HEK293 (cell line): Measurements from ENCODE around the gene LDLRAD4.

Experiments
- CTCF ChIA-PET: fragments of 350-600 bp; formaldehyde crosslinking; extraction: SDS; loops from one replicate; lab custom pipeline; 2021; ENCODE audit warnings: antibody characterized with exemption; lab: Yijun Ruan, JAX
- POLR2A ChIA-PET: fragments of 300-600 bp; formaldehyde crosslinking; extraction: SDS; loops from one replicate; lab custom pipeline; 2020; ENCODE audit warnings: antibody characterized with exemption, inconsistent platforms; lab: Yijun Ruan, JAX
- H3K27ac ChIP-seq: fragments of 200-500 bp; sonication (Bioruptor generic); 2 replicates; pipeline ENCODE4 v1.5.1; 2014; ENCODE audit warnings: low read depth, low read length, control low read depth, inconsistent platforms; ENCODE audit errors: extremely low read depth
- H3K36me3 ChIP-seq, 2 experiments: fragments of 200-500 bp in 1 of 2; sonication (Bioruptor generic) in 1 of 2; 1 replicate in 1 of 2; 2 replicates in 1 of 2; pipeline ENCODE4 v1.5.1; 2014 to 2017; ENCODE audit warnings: inconsistent platforms in 2 of 2, low read length in 2 of 2; ENCODE audit not compliant: control insufficient read depth in 2 of 2, insufficient read depth in 1 of 2
- H3K4me1 ChIP-seq: fragments of 200-500 bp; sonication (Bioruptor generic); 2 replicates; pipeline ENCODE4 v1.5.1; 2014; ENCODE audit warnings: mild to moderate bottlenecking, low read length, inconsistent platforms; ENCODE audit not compliant: control insufficient read depth, insufficient read depth
- H3K4me3 ChIP-seq: 2 replicates; pipeline ENCODE4 v1.5.1; 2011; ENCODE audit warnings: low read depth, mild to moderate bottlenecking, control low read depth, low read length, moderate library complexity
- H3K9me3 ChIP-seq: fragments of 200-500 bp; sonication (Bioruptor generic); 2 replicates; pipeline ENCODE4 v1.5.1; 2014; ENCODE audit warnings: low read depth, low read length, inconsistent platforms; ENCODE audit not compliant: control insufficient read depth, insufficient read depth
- GLIS1 ChIP-seq: fragments of 450-650 bp; formaldehyde crosslinking; IDR thresholded peaks from 2 replicates; pipeline ENCODE4 v1.5.1; 2016; ENCODE audit warnings: missing biosample characterization, missing genetic modification characterization
- HOXD13 ChIP-seq: sonication (generic); formaldehyde crosslinking; IDR thresholded peaks from 2 replicates; pipeline ENCODE4 v1.8.0; 2022; ENCODE audit warnings: missing genetic modification reagents, borderline replicate concordance
- KLF8 ChIP-seq: fragments of 450-650 bp; formaldehyde crosslinking; IDR thresholded peaks from 2 replicates; pipeline ENCODE4 v1.5.1; 2016; ENCODE audit warnings: missing biosample characterization, missing genetic modification characterization
- MEIS1 ChIP-seq: sonication (generic); formaldehyde crosslinking; IDR thresholded peaks from 2 replicates; pipeline ENCODE4 v1.8.1; 2022; ENCODE audit warnings: missing genetic modification reagents, mild to moderate bottlenecking, borderline replicate concordance
- TRIM28 ChIP-seq: IDR thresholded peaks from 2 replicates; pipeline ENCODE4 v1.6.1; 2011; ENCODE audit warnings: low read length, control low read depth, borderline replicate concordance
- ZNF169 ChIP-seq: fragments of 450-650 bp; formaldehyde crosslinking; IDR thresholded peaks from 2 replicates; pipeline ENCODE4 v1.5.1; 2016; ENCODE audit warnings: missing biosample characterization, missing genetic modification characterization
- ZNF184 ChIP-seq: fragments of 450-650 bp; IDR thresholded peaks from 2 replicates; pipeline ENCODE4 v1.5.1; 2018; ENCODE audit warnings: missing biosample characterization, mild to moderate bottlenecking, missing genetic modification characterization
- ZNF23 ChIP-seq: fragments of 450-650 bp; formaldehyde crosslinking; IDR thresholded peaks from 2 replicates; pipeline ENCODE4 v1.5.1; 2016; ENCODE audit warnings: missing biosample characterization, missing genetic modification characterization, borderline replicate concordance
- ZNF239 ChIP-seq: fragments of 450-650 bp; formaldehyde crosslinking; IDR thresholded peaks from 2 replicates; pipeline ENCODE4 v1.5.1; 2016; ENCODE audit warnings: missing biosample characterization, missing genetic modification characterization
- ZNF24 ChIP-seq: fragments of 450-650 bp; formaldehyde crosslinking; IDR thresholded peaks from 2 replicates; pipeline ENCODE4 v1.5.1; 2016; ENCODE audit warnings: missing biosample characterization, missing genetic modification characterization
- ZNF433 ChIP-seq: fragments of 450-650 bp; formaldehyde crosslinking; IDR thresholded peaks from 2 replicates; pipeline ENCODE4 v1.5.1; 2016; ENCODE audit warnings: missing biosample characterization, missing genetic modification characterization, low read depth
- ZNF473 ChIP-seq: fragments of 450-650 bp; formaldehyde crosslinking; IDR thresholded peaks from 2 replicates; pipeline ENCODE4 v1.5.1; 2017; ENCODE audit warnings: missing biosample characterization, missing genetic modification characterization
- ZNF48 ChIP-seq: fragments of 450-650 bp; formaldehyde crosslinking; IDR thresholded peaks from 2 replicates; pipeline ENCODE4 v1.5.1; 2016; ENCODE audit warnings: missing biosample characterization, missing genetic modification characterization
- ZNF501 ChIP-seq: fragments of 450-650 bp; formaldehyde crosslinking; IDR thresholded peaks from 2 replicates; pipeline ENCODE4 v1.5.1; 2016; ENCODE audit warnings: missing biosample characterization, missing genetic modification characterization
- ZNF529 ChIP-seq: fragments of 450-650 bp; formaldehyde crosslinking; IDR thresholded peaks from 2 replicates; pipeline ENCODE4 v1.5.1; 2017; ENCODE audit warnings: missing genetic modification characterization, missing biosample characterization; ENCODE audit not compliant: insufficient replicate concordance
- ZNF677 ChIP-seq: fragments of 450-650 bp; IDR thresholded peaks from 2 replicates; pipeline ENCODE4 v1.5.0; 2018; ENCODE audit warnings: missing biosample characterization, mild to moderate bottlenecking, missing genetic modification characterization, moderate library complexity
- ZNF791 ChIP-seq: fragments of 450-650 bp; formaldehyde crosslinking; IDR thresholded peaks from 2 replicates; pipeline ENCODE4 v1.5.1; 2016; ENCODE audit warnings: missing biosample characterization, missing genetic modification characterization
- ZNF830 ChIP-seq: fragments of 450-650 bp; IDR thresholded peaks from 2 replicates; pipeline ENCODE4 v1.5.0; 2018; ENCODE audit warnings: missing biosample characterization, missing genetic modification characterization, low read depth, mild to moderate bottlenecking, moderate library complexity
- TF ChIP-seq, protein P1 (sequence below): fragments of 450-650 bp; IDR thresholded peaks from 2 replicates; pipeline ENCODE4 v1.5.1; 2018; ENCODE audit warnings: missing biosample characterization, mild to moderate bottlenecking, missing genetic modification characterization
- TF ChIP-seq, protein P2 (sequence below): fragments of 450-650 bp; IDR thresholded peaks from 2 replicates; pipeline ENCODE4 v1.5.1; 2018; ENCODE audit warnings: missing biosample characterization, missing genetic modification characterization
- TF ChIP-seq, protein P3 (sequence below): fragments of 450-650 bp; formaldehyde crosslinking; IDR thresholded peaks from 2 replicates; pipeline ENCODE4 v1.5.1; 2016; ENCODE audit warnings: missing biosample characterization, missing genetic modification characterization
- TF ChIP-seq, protein P4 (sequence below): fragments of 450-650 bp; formaldehyde crosslinking; IDR thresholded peaks from 2 replicates; pipeline ENCODE4 v1.5.1; 2016; ENCODE audit warnings: missing biosample characterization, missing genetic modification characterization
- TF ChIP-seq, protein P5 (sequence below): IDR thresholded peaks from 2 replicates; pipeline ENCODE4 v1.6.1; 2011; ENCODE audit warnings: mild to moderate bottlenecking, low read depth, low read length, borderline replicate concordance

Gene LDLRAD4

DNA sequence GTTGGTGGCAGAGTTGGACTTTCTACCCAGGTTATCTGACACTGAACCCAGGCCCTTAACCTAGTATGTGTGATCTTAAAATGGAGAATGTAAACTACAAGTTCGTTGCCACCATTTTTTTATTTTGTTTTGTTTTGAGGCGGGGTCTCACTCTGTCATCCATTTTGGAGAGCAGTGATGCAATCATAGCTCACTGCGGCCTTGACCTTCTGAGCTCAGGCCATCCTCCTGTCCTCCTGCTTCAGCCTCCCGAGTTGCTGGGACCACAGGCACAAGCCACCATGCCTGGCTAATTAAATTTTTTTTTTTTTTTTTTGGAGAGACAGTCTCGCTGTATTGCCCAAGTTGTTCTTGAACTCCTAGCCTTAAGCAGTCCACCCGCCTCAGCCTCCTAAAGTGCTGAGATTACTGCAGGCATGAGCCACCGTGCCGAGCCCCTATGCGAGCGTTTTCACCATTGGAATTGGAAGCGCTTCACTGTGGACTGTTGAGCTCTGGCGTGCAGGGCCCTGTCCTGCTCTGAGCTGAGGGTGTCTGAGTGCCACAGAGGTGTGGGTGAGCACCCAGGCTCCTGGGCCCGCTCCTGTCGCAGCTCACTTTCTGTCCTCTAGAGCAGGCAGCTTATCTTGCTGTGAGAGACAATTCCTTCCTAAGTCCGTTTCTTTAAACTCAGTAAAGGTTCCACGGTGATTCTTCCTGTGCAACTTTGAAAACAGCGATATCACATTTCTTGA, 186.9 kb downstream of the LDLRAD4 start:
- no peak overlapping the region for H3K27ac ChIP-seq
- ChIA-PET POLR2A (no interaction called here), CTCF (interaction anchor here (0.6 to 0.7 kb wide), 2 partner anchors 10 to 42 kb away, joined by 4 to 6 read pairs; no protein-coding TSS in a partner anchor)
- H3K4me1 ChIP-seq, result no peaks in the 10 kb centered on the region
- no peaks in the 10 kb centered on the region; the same call in 1 of the 2 replicates for H3K9me3 ChIP-seq
- no peak for TF ChIP-seq KLF8 (tag by site-specific recombination)
- TF ChIP-seq ZNF239 (tag by site-specific recombination), result no peak
- no peak for TF ChIP-seq ZNF169
- H3K36me3 ChIP-seq, result no peaks in the 10 kb centered on the region
- H3K4me3 ChIP-seq, result no peak overlapping the region

DNA sequence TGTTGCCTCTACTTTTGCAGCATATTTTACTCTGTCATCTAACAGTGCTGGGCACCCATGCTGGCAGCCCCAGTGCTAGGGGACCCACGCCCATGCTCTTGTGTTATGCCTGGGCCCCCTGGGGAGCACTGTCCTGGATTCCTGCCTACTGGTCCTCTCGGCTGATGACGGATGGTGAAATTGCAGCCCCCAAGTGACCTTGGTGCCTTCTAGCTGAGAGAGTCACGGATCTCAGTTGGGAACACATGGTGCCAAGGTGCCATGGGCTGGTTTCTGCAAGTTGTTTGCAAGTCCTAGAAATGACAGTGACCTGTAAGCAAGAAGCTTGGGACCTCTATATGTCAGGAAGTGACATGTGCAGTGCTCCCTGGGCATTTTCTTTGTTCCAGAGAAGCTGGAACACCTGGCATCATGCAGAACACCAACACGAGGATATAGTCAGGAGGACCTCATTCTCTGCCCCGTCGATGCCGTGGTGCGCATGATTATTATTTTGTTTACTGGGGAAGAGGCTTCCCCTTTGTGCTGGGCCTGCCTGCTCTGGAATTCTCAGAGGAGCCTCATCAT, 187.6 kb downstream of the LDLRAD4 start:
- Histone ChIP-seq H3K9me3 (no peaks in the 10 kb centered on the region; the same call in 1 of the 2 replicates), H3K36me3 (no peaks in the 10 kb centered on the region), H3K27ac (no peak overlapping the region), H3K4me3 (no peak overlapping the region), H3K4me1 (no peaks in the 10 kb centered on the region)
- no peak for TF ChIP-seq HOXD13
- TF ChIP-seq ZNF23 (tag by site-specific recombination), result no peak
- no peak for TF ChIP-seq ZNF433 (tag by site-specific recombination)
- TF ChIP-seq, protein P1, sequence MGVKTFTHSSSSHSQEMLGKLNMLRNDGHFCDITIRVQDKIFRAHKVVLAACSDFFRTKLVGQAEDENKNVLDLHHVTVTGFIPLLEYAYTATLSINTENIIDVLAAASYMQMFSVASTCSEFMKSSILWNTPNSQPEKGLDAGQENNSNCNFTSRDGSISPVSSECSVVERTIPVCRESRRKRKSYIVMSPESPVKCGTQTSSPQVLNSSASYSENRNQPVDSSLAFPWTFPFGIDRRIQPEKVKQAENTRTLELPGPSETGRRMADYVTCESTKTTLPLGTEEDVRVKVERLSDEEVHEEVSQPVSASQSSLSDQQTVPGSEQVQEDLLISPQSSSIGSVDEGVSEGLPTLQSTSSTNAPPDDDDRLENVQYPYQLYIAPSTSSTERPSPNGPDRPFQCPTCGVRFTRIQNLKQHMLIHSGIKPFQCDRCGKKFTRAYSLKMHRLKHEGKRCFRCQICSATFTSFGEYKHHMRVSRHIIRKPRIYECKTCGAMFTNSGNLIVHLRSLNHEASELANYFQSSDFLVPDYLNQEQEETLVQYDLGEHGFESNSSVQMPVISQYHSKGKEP (tag by site-specific recombination), result no peak
- TF ChIP-seq ZNF529 (tag by site-specific recombination), result no peak
- TF ChIP-seq ZNF677, result no peak
- TF ChIP-seq ZNF184 (tag by site-specific recombination), result no peak
- no peak for TF ChIP-seq ZNF830 (tag by site-specific recombination)
- no peak for TF ChIP-seq TRIM28
- no peak for TF ChIP-seq ZNF473 (tag by site-specific recombination)
- TF ChIP-seq ZNF791, result no peak
- TF ChIP-seq GLIS1 (tag by site-specific recombination), result no peak
- TF ChIP-seq ZNF48 (tag by site-specific recombination), result no peak
- TF ChIP-seq, protein P2, sequence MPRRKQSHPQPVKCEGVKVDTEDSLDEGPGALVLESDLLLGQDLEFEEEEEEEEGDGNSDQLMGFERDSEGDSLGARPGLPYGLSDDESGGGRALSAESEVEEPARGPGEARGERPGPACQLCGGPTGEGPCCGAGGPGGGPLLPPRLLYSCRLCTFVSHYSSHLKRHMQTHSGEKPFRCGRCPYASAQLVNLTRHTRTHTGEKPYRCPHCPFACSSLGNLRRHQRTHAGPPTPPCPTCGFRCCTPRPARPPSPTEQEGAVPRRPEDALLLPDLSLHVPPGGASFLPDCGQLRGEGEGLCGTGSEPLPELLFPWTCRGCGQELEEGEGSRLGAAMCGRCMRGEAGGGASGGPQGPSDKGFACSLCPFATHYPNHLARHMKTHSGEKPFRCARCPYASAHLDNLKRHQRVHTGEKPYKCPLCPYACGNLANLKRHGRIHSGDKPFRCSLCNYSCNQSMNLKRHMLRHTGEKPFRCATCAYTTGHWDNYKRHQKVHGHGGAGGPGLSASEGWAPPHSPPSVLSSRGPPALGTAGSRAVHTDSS (tag by site-specific recombination), result no peak
- TF ChIP-seq, protein P3, sequence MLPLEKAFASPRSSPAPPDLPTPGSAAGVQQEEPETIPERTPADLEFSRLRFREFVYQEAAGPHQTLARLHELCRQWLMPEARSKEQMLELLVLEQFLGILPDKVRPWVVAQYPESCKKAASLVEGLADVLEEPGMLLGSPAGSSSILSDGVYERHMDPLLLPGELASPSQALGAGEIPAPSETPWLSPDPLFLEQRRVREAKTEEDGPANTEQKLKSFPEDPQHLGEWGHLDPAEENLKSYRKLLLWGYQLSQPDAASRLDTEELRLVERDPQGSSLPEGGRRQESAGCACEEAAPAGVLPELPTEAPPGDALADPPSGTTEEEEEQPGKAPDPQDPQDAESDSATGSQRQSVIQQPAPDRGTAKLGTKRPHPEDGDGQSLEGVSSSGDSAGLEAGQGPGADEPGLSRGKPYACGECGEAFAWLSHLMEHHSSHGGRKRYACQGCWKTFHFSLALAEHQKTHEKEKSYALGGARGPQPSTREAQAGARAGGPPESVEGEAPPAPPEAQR (tag by site-specific recombination), result no peak
- TF ChIP-seq MEIS1 (CRISPR knock-in tag), result no peak
- TF ChIP-seq, protein P4, sequence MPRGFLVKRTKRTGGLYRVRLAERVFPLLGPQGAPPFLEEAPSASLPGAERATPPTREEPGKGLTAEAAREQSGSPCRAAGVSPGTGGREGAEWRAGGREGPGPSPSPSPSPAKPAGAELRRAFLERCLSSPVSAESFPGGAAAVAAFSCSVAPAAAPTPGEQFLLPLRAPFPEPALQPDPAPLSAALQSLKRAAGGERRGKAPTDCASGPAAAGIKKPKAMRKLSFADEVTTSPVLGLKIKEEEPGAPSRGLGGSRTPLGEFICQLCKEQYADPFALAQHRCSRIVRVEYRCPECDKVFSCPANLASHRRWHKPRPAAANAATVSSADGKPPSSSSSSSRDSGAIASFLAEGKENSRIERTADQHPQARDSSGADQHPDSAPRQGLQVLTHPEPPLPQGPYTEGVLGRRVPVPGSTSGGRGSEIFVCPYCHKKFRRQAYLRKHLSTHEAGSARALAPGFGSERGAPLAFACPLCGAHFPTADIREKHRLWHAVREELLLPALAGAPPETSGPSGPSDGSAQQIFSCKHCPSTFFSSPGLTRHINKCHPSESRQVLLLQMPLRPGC (tag by site-specific recombination), result no peak
- TF ChIP-seq, protein P5, sequence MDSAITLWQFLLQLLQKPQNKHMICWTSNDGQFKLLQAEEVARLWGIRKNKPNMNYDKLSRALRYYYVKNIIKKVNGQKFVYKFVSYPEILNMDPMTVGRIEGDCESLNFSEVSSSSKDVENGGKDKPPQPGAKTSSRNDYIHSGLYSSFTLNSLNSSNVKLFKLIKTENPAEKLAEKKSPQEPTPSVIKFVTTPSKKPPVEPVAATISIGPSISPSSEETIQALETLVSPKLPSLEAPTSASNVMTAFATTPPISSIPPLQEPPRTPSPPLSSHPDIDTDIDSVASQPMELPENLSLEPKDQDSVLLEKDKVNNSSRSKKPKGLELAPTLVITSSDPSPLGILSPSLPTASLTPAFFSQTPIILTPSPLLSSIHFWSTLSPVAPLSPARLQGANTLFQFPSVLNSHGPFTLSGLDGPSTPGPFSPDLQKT, result no peak
- TF ChIP-seq ZNF501 (tag by site-specific recombination), result no peak
- no peak for TF ChIP-seq ZNF24 (tag by site-specific recombination)
- ChIA-PET CTCF (no interaction called here), POLR2A (no interaction called here)
